ENCODE measurements around the gene DENND6B. TPM values are rescaled to one million over a fixed set of nuclear protein-coding genes. Genes with fewer than 3 reads are reported as not detected.

DENND6B gene
- total RNA-seq, 1 experiment from 2014 or later, result 2.5 TPM

DNA sequence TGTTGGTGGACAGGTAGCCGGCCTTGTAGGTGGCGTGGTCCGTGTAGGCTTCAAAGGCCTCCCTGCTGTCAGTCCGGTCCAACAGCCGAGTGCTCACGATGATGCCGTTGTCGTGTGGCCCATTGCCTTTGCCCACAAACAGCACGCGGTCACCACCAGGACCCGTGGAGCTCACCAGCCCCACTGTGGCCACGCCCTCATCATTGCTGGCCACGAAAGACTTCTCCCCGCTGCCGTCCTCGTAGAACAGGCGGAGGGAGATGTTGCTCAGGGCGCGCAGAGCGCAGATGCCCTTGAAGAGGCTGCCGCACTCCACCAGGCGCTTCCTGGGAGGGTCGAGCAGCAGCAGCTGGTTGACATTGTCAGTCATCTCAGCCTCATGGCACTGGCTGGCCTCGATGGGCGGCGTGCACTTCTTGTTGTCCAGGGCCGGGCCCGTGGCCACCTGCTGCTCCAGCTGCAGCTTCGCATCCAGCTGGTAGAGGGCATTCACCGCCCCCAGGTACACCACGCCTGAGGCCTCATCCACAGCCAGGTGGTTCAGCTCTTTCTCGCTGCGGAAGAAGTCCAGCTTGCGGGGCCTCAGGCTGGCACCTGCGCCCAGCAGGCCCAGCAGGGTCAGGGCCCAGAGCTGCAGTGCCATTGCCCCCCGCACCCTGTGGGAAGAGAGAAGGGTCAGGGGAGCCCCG is 36.7 kb downstream of the DENND6B start:
- Mint-ChIP-seq H3K9me3 (no peaks in the 10 kb centered on the region), H3K27ac (no peak overlapping the region), H3K27me3 (ENCODE audit: low read depth) (no peaks in the 10 kb centered on the region), H3K4me1 (peaks cover 12% of the 10 kb centered on the region), H3K36me3 (peaks cover 4% of the 10 kb centered on the region; the same call in 1 of the 2 replicates), H3K4me3 (no peak overlapping the region)
- POLR2A ChIA-PET, result no interaction called here
- ATAC-seq (no peak), DNase-seq (ENCODE audit: low spot score) (no peak)
- CTCF ChIA-PET, result interaction anchor here (0.5 to 1.7 kb wide), 4 partner anchors 14 to 37 kb away, joined by 3 to 7 read pairs (median 3); no protein-coding TSS in a partner anchor
- TF ChIP-seq ZNF671 (CRISPR knock-in tag; IDR thresholded peaks at IDR 0.05) (no peak), ZBTB21 (CRISPR knock-in tag; IDR thresholded peaks at IDR 0.05; ENCODE audit: borderline replicate concordance) (no peak), MYBL2 (CRISPR knock-in tag; IDR thresholded peaks at IDR 0.05) (no peak), ZNF219 (CRISPR knock-in tag; IDR thresholded peaks at IDR 0.05; ENCODE audit: borderline replicate concordance) (no peak), ZNF232 (CRISPR knock-in tag; IDR thresholded peaks at IDR 0.05) (no peak), OVOL2 (CRISPR knock-in tag; IDR thresholded peaks at IDR 0.05; ENCODE audit: borderline replicate concordance) (no peak), ATF1 (CRISPR knock-in tag; IDR thresholded peaks at IDR 0.05) (no peak), ZNF263 (CRISPR knock-in tag; IDR thresholded peaks at IDR 0.05; ENCODE audit: low read depth) (no peak), ZNF416 (CRISPR knock-in tag; IDR thresholded peaks at IDR 0.05) (no peak), SMAD3 (CRISPR knock-in tag; IDR thresholded peaks at IDR 0.05; ENCODE audit: borderline replicate concordance) (no peak)
- TF ChIP-seq, protein P1, sequence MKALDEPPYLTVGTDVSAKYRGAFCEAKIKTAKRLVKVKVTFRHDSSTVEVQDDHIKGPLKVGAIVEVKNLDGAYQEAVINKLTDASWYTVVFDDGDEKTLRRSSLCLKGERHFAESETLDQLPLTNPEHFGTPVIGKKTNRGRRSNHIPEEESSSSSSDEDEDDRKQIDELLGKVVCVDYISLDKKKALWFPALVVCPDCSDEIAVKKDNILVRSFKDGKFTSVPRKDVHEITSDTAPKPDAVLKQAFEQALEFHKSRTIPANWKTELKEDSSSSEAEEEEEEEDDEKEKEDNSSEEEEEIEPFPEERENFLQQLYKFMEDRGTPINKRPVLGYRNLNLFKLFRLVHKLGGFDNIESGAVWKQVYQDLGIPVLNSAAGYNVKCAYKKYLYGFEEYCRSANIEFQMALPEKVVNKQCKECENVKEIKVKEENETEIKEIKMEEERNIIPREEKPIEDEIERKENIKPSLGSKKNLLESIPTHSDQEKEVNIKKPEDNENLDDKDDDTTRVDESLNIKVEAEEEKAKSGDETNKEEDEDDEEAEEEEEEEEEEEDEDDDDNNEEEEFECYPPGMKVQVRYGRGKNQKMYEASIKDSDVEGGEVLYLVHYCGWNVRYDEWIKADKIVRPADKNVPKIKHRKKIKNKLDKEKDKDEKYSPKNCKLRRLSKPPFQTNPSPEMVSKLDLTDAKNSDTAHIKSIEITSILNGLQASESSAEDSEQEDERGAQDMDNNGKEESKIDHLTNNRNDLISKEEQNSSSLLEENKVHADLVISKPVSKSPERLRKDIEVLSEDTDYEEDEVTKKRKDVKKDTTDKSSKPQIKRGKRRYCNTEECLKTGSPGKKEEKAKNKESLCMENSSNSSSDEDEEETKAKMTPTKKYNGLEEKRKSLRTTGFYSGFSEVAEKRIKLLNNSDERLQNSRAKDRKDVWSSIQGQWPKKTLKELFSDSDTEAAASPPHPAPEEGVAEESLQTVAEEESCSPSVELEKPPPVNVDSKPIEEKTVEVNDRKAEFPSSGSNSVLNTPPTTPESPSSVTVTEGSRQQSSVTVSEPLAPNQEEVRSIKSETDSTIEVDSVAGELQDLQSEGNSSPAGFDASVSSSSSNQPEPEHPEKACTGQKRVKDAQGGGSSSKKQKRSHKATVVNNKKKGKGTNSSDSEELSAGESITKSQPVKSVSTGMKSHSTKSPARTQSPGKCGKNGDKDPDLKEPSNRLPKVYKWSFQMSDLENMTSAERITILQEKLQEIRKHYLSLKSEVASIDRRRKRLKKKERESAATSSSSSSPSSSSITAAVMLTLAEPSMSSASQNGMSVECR (CRISPR knock-in tag; IDR thresholded peaks at IDR 0.05; ENCODE audit: borderline replicate concordance), result no peak
- TF ChIP-seq, protein P2, sequence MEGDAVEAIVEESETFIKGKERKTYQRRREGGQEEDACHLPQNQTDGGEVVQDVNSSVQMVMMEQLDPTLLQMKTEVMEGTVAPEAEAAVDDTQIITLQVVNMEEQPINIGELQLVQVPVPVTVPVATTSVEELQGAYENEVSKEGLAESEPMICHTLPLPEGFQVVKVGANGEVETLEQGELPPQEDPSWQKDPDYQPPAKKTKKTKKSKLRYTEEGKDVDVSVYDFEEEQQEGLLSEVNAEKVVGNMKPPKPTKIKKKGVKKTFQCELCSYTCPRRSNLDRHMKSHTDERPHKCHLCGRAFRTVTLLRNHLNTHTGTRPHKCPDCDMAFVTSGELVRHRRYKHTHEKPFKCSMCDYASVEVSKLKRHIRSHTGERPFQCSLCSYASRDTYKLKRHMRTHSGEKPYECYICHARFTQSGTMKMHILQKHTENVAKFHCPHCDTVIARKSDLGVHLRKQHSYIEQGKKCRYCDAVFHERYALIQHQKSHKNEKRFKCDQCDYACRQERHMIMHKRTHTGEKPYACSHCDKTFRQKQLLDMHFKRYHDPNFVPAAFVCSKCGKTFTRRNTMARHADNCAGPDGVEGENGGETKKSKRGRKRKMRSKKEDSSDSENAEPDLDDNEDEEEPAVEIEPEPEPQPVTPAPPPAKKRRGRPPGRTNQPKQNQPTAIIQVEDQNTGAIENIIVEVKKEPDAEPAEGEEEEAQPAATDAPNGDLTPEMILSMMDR (IDR thresholded peaks at IDR 0.05), result no peak
- TF ChIP-seq, protein P3, sequence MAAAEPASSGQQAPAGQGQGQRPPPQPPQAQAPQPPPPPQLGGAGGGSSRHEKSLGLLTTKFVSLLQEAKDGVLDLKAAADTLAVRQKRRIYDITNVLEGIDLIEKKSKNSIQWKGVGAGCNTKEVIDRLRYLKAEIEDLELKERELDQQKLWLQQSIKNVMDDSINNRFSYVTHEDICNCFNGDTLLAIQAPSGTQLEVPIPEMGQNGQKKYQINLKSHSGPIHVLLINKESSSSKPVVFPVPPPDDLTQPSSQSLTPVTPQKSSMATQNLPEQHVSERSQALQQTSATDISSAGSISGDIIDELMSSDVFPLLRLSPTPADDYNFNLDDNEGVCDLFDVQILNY (CRISPR knock-in tag; IDR thresholded peaks at IDR 0.05), result no peak
- TF ChIP-seq, protein P4, sequence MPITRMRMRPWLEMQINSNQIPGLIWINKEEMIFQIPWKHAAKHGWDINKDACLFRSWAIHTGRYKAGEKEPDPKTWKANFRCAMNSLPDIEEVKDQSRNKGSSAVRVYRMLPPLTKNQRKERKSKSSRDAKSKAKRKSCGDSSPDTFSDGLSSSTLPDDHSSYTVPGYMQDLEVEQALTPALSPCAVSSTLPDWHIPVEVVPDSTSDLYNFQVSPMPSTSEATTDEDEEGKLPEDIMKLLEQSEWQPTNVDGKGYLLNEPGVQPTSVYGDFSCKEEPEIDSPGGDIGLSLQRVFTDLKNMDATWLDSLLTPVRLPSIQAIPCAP (CRISPR knock-in tag; IDR thresholded peaks at IDR 0.05), result no peak

DNA sequence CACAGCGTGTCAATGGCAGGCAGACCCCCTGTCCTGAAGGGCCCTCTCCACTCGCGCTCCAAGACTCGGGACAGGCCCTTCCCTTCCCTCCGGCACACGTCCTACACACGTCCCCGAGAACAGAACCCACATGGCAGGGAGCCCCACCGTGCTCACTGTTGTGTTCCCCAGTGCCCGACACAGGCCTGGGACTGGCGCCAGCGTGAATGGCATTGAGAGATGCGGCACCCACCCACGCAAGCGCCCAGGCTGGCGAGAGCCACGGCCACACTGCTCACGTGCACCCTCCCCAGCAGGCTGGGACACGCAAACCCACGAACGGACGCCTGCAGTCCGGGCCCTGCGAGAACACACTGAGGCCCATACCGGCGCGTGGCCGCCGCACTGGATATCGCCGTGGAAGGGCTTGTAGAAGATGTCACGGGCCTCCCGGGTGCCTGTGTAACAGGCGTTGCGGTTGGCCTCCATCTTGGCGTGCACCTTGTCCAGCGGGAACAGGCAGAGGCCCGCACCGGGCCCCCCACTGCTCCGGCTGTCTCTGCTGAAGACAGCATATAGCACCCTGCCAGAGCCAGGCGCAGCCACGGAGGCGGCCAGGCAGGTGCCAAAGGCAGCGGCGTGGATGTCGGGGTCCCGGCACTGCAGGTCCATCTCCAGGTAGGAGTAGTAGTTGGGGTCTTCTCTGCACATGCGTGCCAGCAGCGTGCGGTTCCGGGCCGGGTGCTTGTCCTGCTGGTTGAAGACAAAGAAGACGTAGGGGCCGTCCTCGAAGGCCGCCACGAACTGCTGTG is 37.5 kb downstream of the DENND6B start:
- H3K27ac Mint-ChIP-seq, result peak overlapping the region; percentile 49; the same call in 1 of the 2 replicates
- peaks cover 4% of the 10 kb centered on the region; the same call in 1 of the 2 replicates for H3K36me3 Mint-ChIP-seq
- H3K4me3 Mint-ChIP-seq, result no peak overlapping the region
- ChIA-PET POLR2A (no interaction called here), CTCF (interaction anchor here (1.3 kb wide), 1 partner anchor 17 kb away, joined by 3 read pairs; no protein-coding TSS in a partner anchor)
- no peaks in the 10 kb centered on the region for H3K9me3 Mint-ChIP-seq
- ATAC-seq (no peak), DNase-seq (ENCODE audit: low spot score) (no peak)
- peaks cover 10% of the 10 kb centered on the region for H3K4me1 Mint-ChIP-seq
- no peaks in the 10 kb centered on the region for H3K27me3 Mint-ChIP-seq (ENCODE audit: low read depth)
- TF ChIP-seq NFATC4 (CRISPR knock-in tag; IDR thresholded peaks at IDR 0.05) (no peak), CREM (CRISPR knock-in tag; IDR thresholded peaks at IDR 0.05) (no peak), NFYB (CRISPR knock-in tag; conservative IDR thresholded peaks at IDR 0.05; ENCODE audit: low read depth) (no peak), IRF2 (CRISPR knock-in tag; IDR thresholded peaks at IDR 0.05; ENCODE audit: borderline replicate concordance, low read depth) (no peak), RORB (CRISPR knock-in tag; IDR thresholded peaks at IDR 0.05) (no peak)
- TF ChIP-seq, protein P5, sequence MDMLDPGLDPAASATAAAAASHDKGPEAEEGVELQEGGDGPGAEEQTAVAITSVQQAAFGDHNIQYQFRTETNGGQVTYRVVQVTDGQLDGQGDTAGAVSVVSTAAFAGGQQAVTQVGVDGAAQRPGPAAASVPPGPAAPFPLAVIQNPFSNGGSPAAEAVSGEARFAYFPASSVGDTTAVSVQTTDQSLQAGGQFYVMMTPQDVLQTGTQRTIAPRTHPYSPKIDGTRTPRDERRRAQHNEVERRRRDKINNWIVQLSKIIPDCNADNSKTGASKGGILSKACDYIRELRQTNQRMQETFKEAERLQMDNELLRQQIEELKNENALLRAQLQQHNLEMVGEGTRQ (CRISPR knock-in tag; IDR thresholded peaks at IDR 0.05), result no peak
- TF ChIP-seq, protein P6, sequence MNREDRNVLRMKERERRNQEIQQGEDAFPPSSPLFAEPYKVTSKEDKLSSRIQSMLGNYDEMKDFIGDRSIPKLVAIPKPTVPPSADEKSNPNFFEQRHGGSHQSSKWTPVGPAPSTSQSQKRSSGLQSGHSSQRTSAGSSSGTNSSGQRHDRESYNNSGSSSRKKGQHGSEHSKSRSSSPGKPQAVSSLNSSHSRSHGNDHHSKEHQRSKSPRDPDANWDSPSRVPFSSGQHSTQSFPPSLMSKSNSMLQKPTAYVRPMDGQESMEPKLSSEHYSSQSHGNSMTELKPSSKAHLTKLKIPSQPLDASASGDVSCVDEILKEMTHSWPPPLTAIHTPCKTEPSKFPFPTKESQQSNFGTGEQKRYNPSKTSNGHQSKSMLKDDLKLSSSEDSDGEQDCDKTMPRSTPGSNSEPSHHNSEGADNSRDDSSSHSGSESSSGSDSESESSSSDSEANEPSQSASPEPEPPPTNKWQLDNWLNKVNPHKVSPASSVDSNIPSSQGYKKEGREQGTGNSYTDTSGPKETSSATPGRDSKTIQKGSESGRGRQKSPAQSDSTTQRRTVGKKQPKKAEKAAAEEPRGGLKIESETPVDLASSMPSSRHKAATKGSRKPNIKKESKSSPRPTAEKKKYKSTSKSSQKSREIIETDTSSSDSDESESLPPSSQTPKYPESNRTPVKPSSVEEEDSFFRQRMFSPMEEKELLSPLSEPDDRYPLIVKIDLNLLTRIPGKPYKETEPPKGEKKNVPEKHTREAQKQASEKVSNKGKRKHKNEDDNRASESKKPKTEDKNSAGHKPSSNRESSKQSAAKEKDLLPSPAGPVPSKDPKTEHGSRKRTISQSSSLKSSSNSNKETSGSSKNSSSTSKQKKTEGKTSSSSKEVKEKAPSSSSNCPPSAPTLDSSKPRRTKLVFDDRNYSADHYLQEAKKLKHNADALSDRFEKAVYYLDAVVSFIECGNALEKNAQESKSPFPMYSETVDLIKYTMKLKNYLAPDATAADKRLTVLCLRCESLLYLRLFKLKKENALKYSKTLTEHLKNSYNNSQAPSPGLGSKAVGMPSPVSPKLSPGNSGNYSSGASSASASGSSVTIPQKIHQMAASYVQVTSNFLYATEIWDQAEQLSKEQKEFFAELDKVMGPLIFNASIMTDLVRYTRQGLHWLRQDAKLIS (CRISPR knock-in tag; IDR thresholded peaks at IDR 0.05; ENCODE audit: borderline replicate concordance), result no peak

Measured in WTC11 (cell line).